HG02642 (cell line): ENCODE results near the gene SMARCB1.

ENCODE experiments used
- ATAC-seq: cut with Tn5 transposase; IDR thresholded peaks from one replicate; pipeline ENCODE4 v1.9.1; 2021; ENCODE audit warnings: mild to moderate bottlenecking; ENCODE audit not compliant: unreplicated experiment, poor library complexity

SMARCB1 gene

DNA sequence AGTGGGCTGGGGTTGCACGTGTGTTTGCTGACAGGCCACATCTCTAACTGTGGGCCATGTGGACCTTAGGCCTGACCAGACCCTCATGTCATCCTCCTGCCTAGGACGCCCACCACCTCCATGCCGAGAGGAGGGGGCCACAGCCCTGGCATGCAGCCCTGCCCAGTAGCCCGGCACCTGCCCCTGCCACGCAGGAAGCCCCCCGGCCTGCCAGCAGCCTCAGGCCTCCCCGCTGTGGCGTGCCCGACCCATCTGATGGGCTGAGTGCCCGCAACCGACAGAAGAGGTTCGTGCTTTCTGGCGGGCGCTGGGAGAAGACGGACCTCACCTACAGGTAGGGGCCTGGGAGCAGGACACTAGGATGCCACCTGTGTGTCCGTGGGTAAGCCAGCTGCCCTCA, 7.7 kb upstream of the SMARCB1 start:
- no peak for ATAC-seq

DNA sequence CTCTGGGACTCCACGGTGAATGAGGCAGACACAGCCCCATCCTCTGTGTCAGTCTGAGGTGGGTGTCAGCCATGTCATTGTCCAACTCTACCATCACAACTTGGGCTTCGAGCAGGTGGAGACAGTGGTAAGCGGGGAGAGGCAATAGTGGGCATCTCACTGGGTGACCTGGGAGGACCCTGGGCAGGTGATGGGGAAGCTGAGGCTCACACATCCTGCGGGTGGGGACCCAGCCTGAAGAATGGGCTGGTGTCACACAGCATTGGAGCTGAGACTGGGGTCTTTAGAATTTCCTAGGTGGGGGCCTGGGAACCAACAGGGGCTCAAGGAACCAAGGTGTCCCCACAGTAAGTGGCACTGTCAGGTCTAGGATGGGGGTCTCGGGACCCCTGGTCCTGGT, 7.0 kb upstream of the SMARCB1 start:
- no peak for ATAC-seq

DNA sequence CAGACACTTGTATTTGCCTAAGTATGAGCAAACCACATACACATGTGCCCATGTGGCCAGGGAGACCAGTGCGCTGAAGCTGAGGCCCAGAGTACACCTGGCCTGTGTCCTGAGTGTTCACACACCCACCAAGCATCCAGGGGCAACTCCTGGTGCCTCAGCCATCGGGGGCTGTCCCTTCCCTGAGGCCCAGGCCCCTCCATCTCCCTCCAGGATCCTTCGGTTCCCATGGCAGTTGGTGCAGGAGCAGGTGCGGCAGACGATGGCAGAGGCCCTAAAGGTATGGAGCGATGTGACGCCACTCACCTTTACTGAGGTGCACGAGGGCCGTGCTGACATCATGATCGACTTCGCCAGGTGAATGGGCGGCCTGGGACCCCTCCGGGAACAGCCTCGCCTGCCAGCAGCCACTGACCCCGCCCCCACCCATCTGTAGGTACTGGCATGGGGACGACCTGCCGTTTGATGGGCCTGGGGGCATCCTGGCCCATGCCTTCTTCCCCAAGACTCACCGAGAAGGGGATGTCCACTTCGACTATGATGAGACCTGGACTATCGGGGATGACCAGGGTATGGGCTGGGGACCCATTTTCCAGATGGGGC, 6.5 kb upstream of the SMARCB1 start:
- no peak for ATAC-seq

GRCh38 chr22:23781065-23781464, 5.7 kb upstream of the SMARCB1 start:
- no peak for ATAC-seq

DNA sequence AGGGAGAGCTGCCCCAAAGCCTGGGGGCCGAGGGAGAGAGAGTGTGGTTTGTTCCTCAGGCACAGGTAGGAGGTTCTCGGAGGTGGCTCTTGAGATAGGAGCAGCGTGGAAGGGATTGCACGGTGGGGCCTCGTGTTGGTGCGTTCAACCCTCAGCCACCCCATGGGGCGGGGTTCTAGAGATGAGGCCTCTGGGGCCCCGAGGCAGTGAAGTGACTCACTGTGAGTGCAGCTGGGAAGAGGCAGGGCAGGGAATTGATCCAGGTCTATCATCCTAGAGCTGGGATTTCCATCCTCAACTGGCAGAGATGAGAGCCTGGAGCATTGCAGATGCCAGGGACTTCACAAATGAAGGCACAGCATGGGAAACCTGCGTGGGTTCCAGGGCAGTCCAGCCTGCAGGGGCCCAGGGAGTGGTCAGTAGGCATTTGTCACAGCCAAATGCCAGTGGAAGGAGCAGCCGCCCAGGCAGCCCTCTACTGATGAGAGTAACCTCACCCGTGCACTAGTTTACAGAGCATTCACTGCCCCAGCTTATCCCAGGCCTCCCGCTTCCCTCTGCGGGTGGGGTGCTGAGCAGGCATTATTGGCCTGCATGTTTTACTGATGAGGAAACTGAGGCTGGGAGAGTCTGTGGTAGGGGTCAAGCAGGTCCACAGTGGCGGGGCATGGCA, 5.1 kb upstream of the SMARCB1 start:
- no peak for ATAC-seq

- no peak for ATAC-seq
Observed at GRCh38 chr22:23782252-23782651, 4.5 kb upstream of the SMARCB1 start.

GRCh38 chr22:23782703-23783102, 4.1 kb upstream of the SMARCB1 start:
- no peak for ATAC-seq

GRCh38 chr22:23783265-23784150, 3.3 kb upstream of the SMARCB1 start:
- no peak for ATAC-seq

DNA sequence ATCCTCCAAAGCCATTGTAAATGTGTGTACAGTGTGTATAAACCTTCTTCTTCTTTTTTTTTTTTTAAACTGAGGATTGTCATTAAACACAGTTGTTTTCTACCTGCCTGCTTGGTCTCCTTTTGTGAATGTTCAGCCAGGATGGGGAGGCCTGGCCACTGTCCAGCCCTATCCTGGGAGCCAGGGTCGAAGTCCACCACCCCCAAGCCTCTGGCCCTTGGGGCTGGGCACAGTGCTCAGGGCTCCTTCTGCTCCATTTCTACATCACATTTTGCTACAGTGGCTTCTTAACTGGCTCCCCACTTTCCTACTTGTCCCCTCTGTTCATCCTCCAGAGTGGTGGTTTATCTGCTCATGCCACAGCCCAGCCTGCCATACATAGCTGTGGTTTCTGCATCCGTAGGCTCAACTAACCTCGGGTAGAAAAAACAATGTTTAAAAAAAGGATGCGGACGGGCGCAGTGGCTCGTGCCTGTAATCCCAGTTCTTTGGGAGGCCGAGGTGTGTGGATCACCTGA, 2.5 kb upstream of the SMARCB1 start:
- ATAC-seq = no peak

- no peak for ATAC-seq
Observed at GRCh38 chr22:23786261-23786710, 480 bp upstream of the SMARCB1 start.

- ATAC-seq = no peak
Observed at GRCh38 chr22:23787600-23787896, 782 bp downstream of the SMARCB1 start.

GRCh38 chr22:23787910-23788309, 1.1 kb downstream of the SMARCB1 start:
- no peak for ATAC-seq

DNA sequence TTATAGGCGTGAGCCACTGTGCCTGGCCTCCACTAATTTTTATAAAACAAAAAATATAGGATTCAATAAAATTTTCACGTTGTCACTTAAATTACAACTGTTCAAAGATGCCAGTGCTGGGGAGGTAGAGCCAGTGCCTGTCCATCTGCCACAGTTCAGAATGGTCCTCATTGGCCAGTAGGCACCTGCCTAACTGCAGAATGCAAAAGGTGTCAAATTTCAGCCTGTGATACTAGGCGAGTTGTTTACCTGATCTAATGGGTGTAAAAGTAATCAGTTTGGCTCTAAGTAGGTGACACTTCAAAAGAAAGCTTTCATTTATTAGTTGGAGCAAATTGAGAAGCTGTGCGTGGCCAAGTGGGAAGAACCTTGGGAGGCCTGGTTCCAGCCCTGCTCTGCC, 2.4 kb downstream of the SMARCB1 start:
- ATAC-seq = no peak

GRCh38 chr22:23789638-23790037, 2.9 kb downstream of the SMARCB1 start:
- no peak for ATAC-seq

DNA sequence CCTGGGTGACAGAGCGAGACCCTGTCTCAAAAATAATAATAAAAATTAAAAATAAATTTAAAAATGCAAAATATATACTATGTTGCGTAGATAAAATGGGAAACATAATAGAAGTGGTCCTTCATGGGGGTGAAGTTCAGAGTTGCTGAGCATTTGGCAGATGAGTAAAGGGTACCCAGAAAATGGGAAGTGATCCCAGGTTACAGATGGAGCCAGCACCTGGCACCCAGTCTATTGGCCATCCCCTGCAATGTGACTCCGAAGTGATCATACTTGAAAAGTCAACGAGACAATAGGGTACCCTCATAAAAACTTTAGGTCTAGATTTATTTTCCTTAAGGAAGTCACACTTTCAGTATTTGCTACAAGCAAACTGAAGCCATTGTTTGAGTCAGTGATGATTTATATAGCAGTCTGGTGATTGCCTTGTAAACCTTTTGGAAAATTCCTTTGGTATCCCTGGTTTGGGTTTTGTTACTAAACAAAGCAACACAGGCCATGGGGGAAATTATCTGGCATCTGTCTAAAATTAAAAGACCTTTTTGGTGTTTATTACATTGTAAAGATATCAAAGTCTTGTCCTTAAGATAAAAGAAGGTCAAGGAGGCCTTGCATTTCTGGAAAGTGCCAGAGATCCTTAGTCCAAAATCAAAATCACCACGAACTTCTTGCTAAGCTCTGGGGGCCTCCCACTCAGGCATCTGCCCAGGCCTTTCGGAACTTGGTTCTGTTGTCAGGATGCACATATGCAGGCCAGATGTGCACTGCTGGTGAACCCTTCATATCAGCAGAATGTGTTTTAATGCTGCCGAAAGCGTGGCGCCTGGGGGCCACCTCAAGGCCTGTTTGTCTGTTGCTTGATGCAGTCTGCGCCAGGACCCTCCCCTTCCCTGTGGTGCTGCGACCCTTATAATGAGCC, 4.3 kb downstream of the SMARCB1 start:
- no peak for ATAC-seq

DNA sequence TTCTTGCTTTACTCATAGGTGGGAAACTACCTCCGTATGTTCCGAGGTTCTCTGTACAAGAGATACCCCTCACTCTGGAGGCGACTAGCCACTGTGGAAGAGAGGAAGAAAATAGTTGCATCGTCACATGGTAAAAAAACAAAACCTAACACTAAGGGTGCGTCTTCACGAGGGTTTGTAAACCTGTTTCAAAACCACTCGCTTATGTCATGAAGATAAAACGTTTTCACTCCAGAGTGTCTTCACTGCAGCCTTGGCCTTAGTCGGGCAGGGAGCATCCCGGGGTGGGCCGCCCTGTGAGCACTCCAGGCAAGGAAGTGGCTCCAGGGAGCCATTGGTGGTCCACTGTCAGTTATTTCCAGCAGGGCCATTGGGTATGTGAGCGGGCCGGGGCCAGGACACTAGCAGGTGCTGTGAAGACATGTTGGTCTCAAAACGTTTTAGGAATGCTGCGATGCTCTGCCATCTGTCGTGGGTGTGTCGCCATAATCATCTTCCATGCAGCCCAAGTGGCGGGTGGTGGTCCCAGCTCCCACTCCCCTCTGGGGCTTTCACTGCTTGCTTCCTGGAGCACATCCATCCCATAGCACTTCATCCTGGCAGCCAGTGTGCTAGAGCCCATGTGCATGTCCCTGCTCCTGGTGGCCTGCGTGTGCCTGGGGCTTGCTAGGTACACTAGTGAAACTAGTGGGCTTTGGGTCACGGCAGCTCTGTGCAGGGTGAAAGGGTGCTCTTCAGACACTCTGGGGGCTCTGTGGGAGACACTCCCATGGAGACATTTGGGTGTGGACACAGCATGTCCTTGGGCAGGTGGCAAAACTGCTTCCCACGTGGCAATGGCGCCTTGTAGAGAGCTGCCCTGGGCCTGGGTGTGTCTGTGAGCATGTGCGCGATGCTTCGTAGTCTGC, 5.2 kb downstream of the SMARCB1 start:
- ATAC-seq = no peak

GRCh38 chr22:23793326-23793725, 6.6 kb downstream of the SMARCB1 start:
- ATAC-seq = no peak

DNA sequence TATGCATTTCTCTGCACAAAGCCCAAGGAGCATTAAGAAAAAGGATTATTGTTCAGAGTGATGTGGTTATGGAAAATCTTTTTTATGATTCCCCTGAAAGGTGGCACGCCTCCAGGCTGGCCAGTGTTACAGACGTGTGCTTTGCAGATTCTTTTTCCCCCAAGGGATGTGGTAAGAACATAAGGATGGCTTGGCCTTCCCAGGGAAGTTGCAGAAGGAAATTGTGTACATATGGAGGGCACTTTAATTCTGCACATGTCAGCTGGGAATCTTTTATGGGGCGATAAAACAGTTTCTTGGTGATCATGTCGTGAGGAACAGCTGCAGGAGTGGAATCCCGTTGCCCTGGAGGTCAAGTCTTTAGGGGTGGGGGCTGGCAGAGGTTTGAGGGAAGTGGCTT, 9.7 kb downstream of the SMARCB1 start:
- no peak for ATAC-seq
